Measurements from ENCODE around the gene IL12RB2. TPM values are rescaled to one million over a fixed set of nuclear protein-coding genes. Genes with fewer than 3 reads are reported as not detected.

IL12RB2 gene
- total RNA-seq, 1 donor from 2014 or later, result 1.1 TPM

DNA sequence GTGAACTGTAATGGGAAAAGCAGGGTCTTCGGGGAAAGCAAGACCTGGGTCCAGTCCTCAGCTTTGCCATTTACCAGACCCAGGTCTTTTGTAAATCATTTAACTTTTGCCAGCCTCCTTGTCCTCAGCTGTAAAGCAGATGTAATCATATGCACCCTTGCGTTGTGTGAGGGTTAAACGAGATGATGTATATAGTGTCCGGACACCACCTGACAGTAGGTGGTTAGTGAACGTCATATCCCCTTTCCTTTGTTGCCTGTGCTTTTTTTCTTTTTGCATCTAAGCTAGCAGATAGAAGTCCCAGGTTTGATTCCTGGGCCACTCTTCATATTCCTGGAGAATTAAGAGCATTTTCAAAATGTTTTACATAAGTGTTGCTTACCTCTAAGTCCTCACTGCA lies 28.5 kb downstream of the IL12RB2 start:
- Mint-ChIP-seq H3K4me3 (no peak overlapping the region), H3K4me1 (peaks cover 73% of the 10 kb centered on the region), H3K27me3 (no peaks in the 10 kb centered on the region), H3K36me3 (ENCODE audit: low read depth) (no peaks in the 10 kb centered on the region), H3K27ac (no peak overlapping the region), H3K9me3 (no peaks in the 10 kb centered on the region)
- intact Hi-C loops (cut with micrococcal nuclease), result loop anchor here (5.0 to 10.0 kb wide), 4 partner anchors 221 to 964 kb away; partner anchors contain the start of genes GADD45A and SLC35D1
- TF ChIP-seq, protein P1, sequence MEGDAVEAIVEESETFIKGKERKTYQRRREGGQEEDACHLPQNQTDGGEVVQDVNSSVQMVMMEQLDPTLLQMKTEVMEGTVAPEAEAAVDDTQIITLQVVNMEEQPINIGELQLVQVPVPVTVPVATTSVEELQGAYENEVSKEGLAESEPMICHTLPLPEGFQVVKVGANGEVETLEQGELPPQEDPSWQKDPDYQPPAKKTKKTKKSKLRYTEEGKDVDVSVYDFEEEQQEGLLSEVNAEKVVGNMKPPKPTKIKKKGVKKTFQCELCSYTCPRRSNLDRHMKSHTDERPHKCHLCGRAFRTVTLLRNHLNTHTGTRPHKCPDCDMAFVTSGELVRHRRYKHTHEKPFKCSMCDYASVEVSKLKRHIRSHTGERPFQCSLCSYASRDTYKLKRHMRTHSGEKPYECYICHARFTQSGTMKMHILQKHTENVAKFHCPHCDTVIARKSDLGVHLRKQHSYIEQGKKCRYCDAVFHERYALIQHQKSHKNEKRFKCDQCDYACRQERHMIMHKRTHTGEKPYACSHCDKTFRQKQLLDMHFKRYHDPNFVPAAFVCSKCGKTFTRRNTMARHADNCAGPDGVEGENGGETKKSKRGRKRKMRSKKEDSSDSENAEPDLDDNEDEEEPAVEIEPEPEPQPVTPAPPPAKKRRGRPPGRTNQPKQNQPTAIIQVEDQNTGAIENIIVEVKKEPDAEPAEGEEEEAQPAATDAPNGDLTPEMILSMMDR (IDR thresholded peaks at IDR 0.05), result no peak
- DNase-seq, result no peak
- no peak for ATAC-seq (ENCODE audit: low read depth)
- ChIA-PET POLR2A (no interaction called here), CTCF (no interaction called here)

DNA sequence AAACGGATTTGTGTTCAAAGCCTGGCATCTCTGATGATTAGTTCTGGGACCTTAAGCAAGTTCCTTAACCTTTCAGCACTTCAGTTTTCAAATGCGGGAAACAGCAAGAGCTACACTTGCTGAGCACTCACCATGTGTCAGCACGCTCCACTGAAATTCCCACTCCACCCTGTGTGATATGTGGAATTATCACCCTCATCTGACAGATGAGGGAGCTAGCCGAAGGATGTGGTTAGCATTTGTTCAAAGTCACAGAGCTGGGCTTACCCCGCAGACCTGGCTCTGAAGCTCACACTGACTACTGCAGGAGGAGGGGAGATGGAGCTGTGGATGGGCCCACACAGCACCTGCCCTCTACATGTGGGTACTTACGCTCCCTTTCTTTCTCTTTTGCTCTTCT lies 29.1 kb downstream of the IL12RB2 start:
- no peak for DNase-seq
- peaks cover 78% of the 10 kb centered on the region for H3K4me1 Mint-ChIP-seq
- ChIA-PET POLR2A (no interaction called here), CTCF (no interaction called here)
- ATAC-seq (ENCODE audit: low read depth), result no peak
- no peaks in the 10 kb centered on the region for H3K27me3 Mint-ChIP-seq
- H3K9me3 Mint-ChIP-seq, result no peaks in the 10 kb centered on the region
- TF ChIP-seq, protein P1 (IDR thresholded peaks at IDR 0.05), result no peak
- no peak overlapping the region for H3K4me3 Mint-ChIP-seq
- intact Hi-C loops (cut with micrococcal nuclease), result loop anchor here (5.0 to 10.0 kb wide), 4 partner anchors 222 to 964 kb away; partner anchors contain the start of genes GADD45A and SLC35D1
- H3K36me3 Mint-ChIP-seq (ENCODE audit: low read depth), result no peaks in the 10 kb centered on the region
- no peak overlapping the region for H3K27ac Mint-ChIP-seq

DNA sequence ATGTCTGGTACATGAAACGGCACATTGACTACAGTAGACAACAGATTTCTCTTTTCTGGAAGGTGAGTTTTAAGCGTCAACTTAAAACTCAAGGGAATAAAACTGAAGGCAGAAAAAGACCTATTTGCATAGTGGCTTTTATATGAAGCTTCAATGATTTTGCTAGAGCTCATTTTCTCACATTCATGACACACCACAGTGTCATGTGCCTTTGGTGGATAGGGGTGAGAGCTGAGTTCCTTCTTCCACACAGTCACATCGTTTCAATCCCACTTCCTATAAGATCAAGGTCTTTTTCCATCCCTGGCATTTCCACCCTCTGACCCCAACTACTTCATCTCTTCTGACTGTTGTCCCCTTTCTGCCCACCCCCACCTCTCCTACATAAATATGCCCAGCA lies 31.0 kb downstream of the IL12RB2 start:
- H3K27me3 Mint-ChIP-seq, result no peaks in the 10 kb centered on the region
- peaks cover 77% of the 10 kb centered on the region for H3K4me1 Mint-ChIP-seq
- peak overlapping the region; percentile 62 for H3K4me3 Mint-ChIP-seq
- ATAC-seq (ENCODE audit: low read depth) (peak; percentile 81), DNase-seq (no peak)
- intact Hi-C loops (cut with micrococcal nuclease), result loop anchor here (1.0 to 10.0 kb wide), 8 partner anchors 30 to 1918 kb away; partner anchors contain the start of genes GADD45A, LEPR, LEPROT and SERBP1
- H3K36me3 Mint-ChIP-seq (ENCODE audit: low read depth), result no peaks in the 10 kb centered on the region
- H3K9me3 Mint-ChIP-seq, result no peaks in the 10 kb centered on the region
- CTCF ChIA-PET, result interaction anchor here (1.1 to 1.5 kb wide), 2 partner anchors 10 to 162 kb away, joined by 3 to 6 read pairs; no protein-coding TSS in a partner anchor
- TF ChIP-seq, protein P1 (IDR thresholded peaks at IDR 0.05), result no peak
- POLR2A ChIA-PET, result interaction anchor here (0.5 to 3.1 kb wide), 9 partner anchors 9 to 428 kb away, joined by 3 to 39 read pairs (median 4); partner anchors contain the start of genes GADD45A and SERBP1
- H3K27ac Mint-ChIP-seq, result peak overlapping the region; percentile 77

- intact Hi-C loops (cut with micrococcal nuclease), result loop anchor here (1.0 to 10.0 kb wide), 8 partner anchors 31 to 1919 kb away; partner anchors contain the start of genes GADD45A, LEPR, LEPROT and SERBP1
- Mint-ChIP-seq H3K27ac (peak overlapping the region; percentile 77), H3K4me1 (peaks cover 74% of the 10 kb centered on the region), H3K36me3 (ENCODE audit: low read depth) (no peaks in the 10 kb centered on the region), H3K9me3 (no peaks in the 10 kb centered on the region), H3K4me3 (peak overlapping the region; percentile 62), H3K27me3 (no peaks in the 10 kb centered on the region)
- ChIA-PET CTCF (interaction anchor here (1.5 to 1.6 kb wide), 2 partner anchors 9 kb away, joined by 4 to 6 read pairs; no protein-coding TSS in a partner anchor), POLR2A (interaction anchor here (0.7 to 3.1 kb wide), 4 partner anchors 9 to 345 kb away, joined by 3 to 39 read pairs (median 5); partner anchors contain the start of genes GADD45A and SERBP1)
- TF ChIP-seq, protein P1 (IDR thresholded peaks at IDR 0.05), result no peak
- DNase-seq (no peak), ATAC-seq (ENCODE audit: low read depth) (peak; percentile 51)
These were observed 32.1 kb downstream of the IL12RB2 start for GRCh38 chr1:67339623-67340343.

Data from activated B cell treated with CpG ODN at 0.5 μM for 24 hours (primary cell).